Panc1 (cell line): ENCODE results near the gene USF3. TPM values are rescaled to one million over a fixed set of nuclear protein-coding genes. Genes with fewer than 3 reads are reported as not detected.

Source experiments
- ATAC-seq: fragments of 200-7000 bp; cut with Tn5 transposase; 2 replicates; pipeline ENCODE4 v1.9.1; 2020; ENCODE audit warnings: mild to moderate bottlenecking, moderate library complexity
- BruUV-seq: library from RNA; stranded (reverse); fragments of 400-500 nt; replicated peaks from 2 replicates; lab custom pipeline; 2021; lab: Mats Ljungman, UMichigan
- CTCF ChIA-PET: fragments of 300-600 bp; sonication (Branson Sonifier 250); formaldehyde crosslinking; loops from one replicate; lab custom pipeline; 2022; ENCODE audit warnings: antibody characterized with exemption; lab: Charles Lee
- POLR2A ChIA-PET: fragments of 300-600 bp; sonication (Branson Sonifier 250); formaldehyde crosslinking; loops from one replicate; lab custom pipeline; 2022; ENCODE audit warnings: antibody characterized with exemption; lab: Charles Lee
- DNase-seq: peaks from one replicate; pipeline ENCODE4 v3.0.0-alpha.2; 2010; ENCODE audit warnings: low read depth, low spot score
- H3K27ac ChIP-seq: 2 replicates; pipeline ENCODE4 v1.5.1; 2011; ENCODE audit warnings: mild to moderate bottlenecking, low read length, inconsistent platforms
- H3K27me3 ChIP-seq: fragments of 200-500 bp; sonication (Bioruptor generic); 2 replicates; pipeline ENCODE4 v1.6.0; 2014; ENCODE audit warnings: low read length, inconsistent platforms; ENCODE audit not compliant: control insufficient read depth, insufficient read depth
- H3K36me3 ChIP-seq: fragments of 200-500 bp; sonication (Bioruptor generic); 2 replicates; pipeline ENCODE4 v1.5.1; 2014; ENCODE audit warnings: inconsistent platforms, mild to moderate bottlenecking, low read length, moderate library complexity; ENCODE audit not compliant: control insufficient read depth, insufficient read depth
- H3K4me1 ChIP-seq: 2 replicates; pipeline ENCODE4 v1.5.1; 2011; ENCODE audit warnings: inconsistent platforms, mild to moderate bottlenecking, low read length, moderate library complexity; ENCODE audit not compliant: control insufficient read depth, insufficient read depth
- H3K4me3 ChIP-seq, 2 experiments: 2 replicates each; pipeline ENCODE4 v1.5.1; 2011 to 2012; ENCODE audit warnings: low read depth in 2 of 2, low read length in 2 of 2, mild to moderate bottlenecking in 2 of 2, inconsistent platforms in 1 of 2, moderate library complexity in 1 of 2
- H3K9me3 ChIP-seq: fragments of 200-500 bp; sonication (Bioruptor generic); 2 replicates; pipeline ENCODE4 v1.5.1; 2014; ENCODE audit warnings: low read depth, mild to moderate bottlenecking, inconsistent platforms, low read length, moderate library complexity; ENCODE audit not compliant: control insufficient read depth, insufficient read depth
- POLR2AphosphoS5 ChIP-seq: IDR thresholded peaks from 2 replicates; pipeline ENCODE4 v1.6.1; 2012; ENCODE audit warnings: mild to moderate bottlenecking, low read depth, low read length, moderate library complexity
- SIN3A ChIP-seq: IDR thresholded peaks from 2 replicates; pipeline ENCODE4 v1.6.1; 2012; ENCODE audit warnings: low read depth, mild to moderate bottlenecking, low read length, moderate library complexity, borderline replicate concordance; ENCODE audit not compliant: insufficient read depth
- TCF7L2 ChIP-seq: IDR thresholded peaks from 2 replicates; pipeline ENCODE4 v1.6.1; 2011; ENCODE audit warnings: mild to moderate bottlenecking, low read depth, low read length, inconsistent platforms
- in situ Hi-C: cut with HindIII; loops from 2 replicates; pipeline ENCODE4 v1.10.0; 2016; ENCODE audit warnings: low sequenced_read_pairs, low pct_unique_long_range_greater_than_20kb
- intact Hi-C: fragments of 100-400 bp; cut with micrococcal nuclease; formaldehyde crosslinking; loops from one replicate; pipeline ENCODE4 v1.10.0; 2022; ENCODE audit not compliant: unreplicated experiment
- total RNA-seq: library from RNA; stranded (reverse); gene quantifications from one replicate; pipeline ENCODE4 v1.2.1, GENCODE V29; 2021; ENCODE audit not compliant: unreplicated experiment
- TF ChIP-seq, protein P1 (sequence below): fragments of 450-650 bp; IDR thresholded peaks from 2 replicates; pipeline ENCODE4 v1.5.1; 2017; ENCODE audit warnings: mild to moderate bottlenecking
- TF ChIP-seq, protein P2 (sequence below), 2 experiments: IDR thresholded peaks; 2 replicates each; pipeline ENCODE4 v1.6.1; 2011 to 2012; ENCODE audit warnings: low read depth in 2 of 2, control low read depth in 1 of 2, low read length in 1 of 2, mild to moderate bottlenecking in 1 of 2, moderate library complexity in 1 of 2; ENCODE audit not compliant: insufficient read depth in 1 of 2

USF3 gene
- total RNA-seq, 1 experiment from 2014 or later, result 18.2 TPM

DNA sequence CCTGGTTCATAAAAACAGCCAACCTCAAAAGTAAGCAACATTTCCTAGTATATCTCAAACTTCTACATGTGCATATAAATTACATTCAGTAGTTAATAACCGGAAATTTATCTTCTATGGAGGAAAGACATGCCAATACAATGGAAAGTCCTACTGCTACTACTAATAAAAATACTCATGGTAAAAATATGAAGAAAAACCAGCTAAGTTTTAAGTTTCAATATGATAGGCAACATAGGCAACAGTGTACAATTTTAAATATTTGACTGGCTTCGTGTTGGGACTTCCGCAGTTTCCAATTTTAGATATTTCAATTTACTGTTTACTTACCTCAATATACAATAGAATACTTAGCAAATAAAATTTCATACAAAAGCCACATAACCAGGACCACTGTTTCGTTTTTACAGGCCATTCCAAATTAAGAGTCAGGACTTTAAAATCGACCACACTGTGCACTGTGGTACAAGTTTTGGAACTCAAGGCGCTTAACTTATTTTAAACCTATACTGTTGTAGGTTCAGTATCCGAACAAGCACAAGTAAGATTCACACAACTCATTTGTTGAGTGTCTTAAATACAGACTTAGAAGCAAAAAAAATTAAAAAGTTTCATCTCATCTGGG is 46.7 kb upstream of the USF3 start:
- Histone ChIP-seq H3K27me3 (no peaks in the 10 kb centered on the region), H3K36me3 (no peaks in the 10 kb centered on the region; the same call in 1 of the 2 replicates), H3K27ac (peak overlapping the region; percentile 57), H3K4me1 (peaks cover 46% of the 10 kb centered on the region), H3K4me3 (peak overlapping the region in 1 of 2 experiments; percentile 99; a peak in 3 of 4 replicates), H3K9me3 (no peaks in the 10 kb centered on the region)
- DNase-seq (no peak), ATAC-seq (no peak)
- POLR2A ChIA-PET, result interaction anchor here (0.6 kb wide), 1 partner anchor 117 kb away, joined by 10 read pairs; no protein-coding TSS in a partner anchor
- no TSS peak for BruUV-seq
- intact Hi-C loops, result loop anchor here (10.0 kb wide), 1 partner anchor 248 kb away; no protein-coding TSS in a partner anchor
- in situ Hi-C loops, result no loop called here
- TF ChIP-seq, protein P1, sequence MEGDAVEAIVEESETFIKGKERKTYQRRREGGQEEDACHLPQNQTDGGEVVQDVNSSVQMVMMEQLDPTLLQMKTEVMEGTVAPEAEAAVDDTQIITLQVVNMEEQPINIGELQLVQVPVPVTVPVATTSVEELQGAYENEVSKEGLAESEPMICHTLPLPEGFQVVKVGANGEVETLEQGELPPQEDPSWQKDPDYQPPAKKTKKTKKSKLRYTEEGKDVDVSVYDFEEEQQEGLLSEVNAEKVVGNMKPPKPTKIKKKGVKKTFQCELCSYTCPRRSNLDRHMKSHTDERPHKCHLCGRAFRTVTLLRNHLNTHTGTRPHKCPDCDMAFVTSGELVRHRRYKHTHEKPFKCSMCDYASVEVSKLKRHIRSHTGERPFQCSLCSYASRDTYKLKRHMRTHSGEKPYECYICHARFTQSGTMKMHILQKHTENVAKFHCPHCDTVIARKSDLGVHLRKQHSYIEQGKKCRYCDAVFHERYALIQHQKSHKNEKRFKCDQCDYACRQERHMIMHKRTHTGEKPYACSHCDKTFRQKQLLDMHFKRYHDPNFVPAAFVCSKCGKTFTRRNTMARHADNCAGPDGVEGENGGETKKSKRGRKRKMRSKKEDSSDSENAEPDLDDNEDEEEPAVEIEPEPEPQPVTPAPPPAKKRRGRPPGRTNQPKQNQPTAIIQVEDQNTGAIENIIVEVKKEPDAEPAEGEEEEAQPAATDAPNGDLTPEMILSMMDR, result no peak
- TF ChIP-seq POLR2AphosphoS5, result no peak
- TF ChIP-seq, protein P2, sequence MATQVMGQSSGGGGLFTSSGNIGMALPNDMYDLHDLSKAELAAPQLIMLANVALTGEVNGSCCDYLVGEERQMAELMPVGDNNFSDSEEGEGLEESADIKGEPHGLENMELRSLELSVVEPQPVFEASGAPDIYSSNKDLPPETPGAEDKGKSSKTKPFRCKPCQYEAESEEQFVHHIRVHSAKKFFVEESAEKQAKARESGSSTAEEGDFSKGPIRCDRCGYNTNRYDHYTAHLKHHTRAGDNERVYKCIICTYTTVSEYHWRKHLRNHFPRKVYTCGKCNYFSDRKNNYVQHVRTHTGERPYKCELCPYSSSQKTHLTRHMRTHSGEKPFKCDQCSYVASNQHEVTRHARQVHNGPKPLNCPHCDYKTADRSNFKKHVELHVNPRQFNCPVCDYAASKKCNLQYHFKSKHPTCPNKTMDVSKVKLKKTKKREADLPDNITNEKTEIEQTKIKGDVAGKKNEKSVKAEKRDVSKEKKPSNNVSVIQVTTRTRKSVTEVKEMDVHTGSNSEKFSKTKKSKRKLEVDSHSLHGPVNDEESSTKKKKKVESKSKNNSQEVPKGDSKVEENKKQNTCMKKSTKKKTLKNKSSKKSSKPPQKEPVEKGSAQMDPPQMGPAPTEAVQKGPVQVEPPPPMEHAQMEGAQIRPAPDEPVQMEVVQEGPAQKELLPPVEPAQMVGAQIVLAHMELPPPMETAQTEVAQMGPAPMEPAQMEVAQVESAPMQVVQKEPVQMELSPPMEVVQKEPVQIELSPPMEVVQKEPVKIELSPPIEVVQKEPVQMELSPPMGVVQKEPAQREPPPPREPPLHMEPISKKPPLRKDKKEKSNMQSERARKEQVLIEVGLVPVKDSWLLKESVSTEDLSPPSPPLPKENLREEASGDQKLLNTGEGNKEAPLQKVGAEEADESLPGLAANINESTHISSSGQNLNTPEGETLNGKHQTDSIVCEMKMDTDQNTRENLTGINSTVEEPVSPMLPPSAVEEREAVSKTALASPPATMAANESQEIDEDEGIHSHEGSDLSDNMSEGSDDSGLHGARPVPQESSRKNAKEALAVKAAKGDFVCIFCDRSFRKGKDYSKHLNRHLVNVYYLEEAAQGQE (IDR thresholded peaks at IDR 0.05; ENCODE audit: insufficient read depth in 1 of 2, low read depth in 2 of 2, low read length in 1 of 2), result no peak
- TF ChIP-seq SIN3A, result no peak
- no peak for TF ChIP-seq TCF7L2
- CTCF ChIA-PET, result no interaction called here

DNA sequence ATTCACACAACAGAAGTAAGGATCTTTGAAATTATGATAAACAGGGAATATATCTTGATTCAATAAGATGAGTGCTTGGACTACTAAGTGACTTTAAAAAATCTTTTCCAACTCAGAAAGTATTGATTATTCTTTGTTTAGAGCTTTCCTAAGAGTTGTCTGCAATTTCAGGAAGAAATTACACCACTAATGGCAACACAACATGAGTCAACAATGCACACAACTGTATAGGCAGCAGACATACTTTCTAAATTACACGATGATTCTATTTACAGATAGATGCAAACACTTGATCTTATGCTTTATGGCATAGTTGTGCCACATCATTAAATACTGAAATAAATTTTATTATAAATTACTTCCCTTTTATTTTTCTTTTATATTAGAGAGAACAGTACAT is 45.2 kb upstream of the USF3 start:
- TF ChIP-seq TCF7L2 (no peak), POLR2AphosphoS5 (no peak), SIN3A (no peak)
- TF ChIP-seq, protein P1, result no peak
- TF ChIP-seq, protein P2 (IDR thresholded peaks at IDR 0.05; ENCODE audit: insufficient read depth in 1 of 2, low read depth in 2 of 2, low read length in 1 of 2), result no peak
- POLR2A ChIA-PET, result no interaction called here
- in situ Hi-C loops, result no loop called here
- no peaks in the 10 kb centered on the region; the same call in 1 of the 2 replicates for H3K36me3 ChIP-seq
- H3K4me1 ChIP-seq, result peaks cover 60% of the 10 kb centered on the region
- H3K9me3 ChIP-seq, result no peaks in the 10 kb centered on the region
- no peak for DNase-seq
- no peaks in the 10 kb centered on the region for H3K27me3 ChIP-seq
- CTCF ChIA-PET, result interaction anchor here (0.6 kb wide), 1 partner anchor 21 kb away, joined by 3 read pairs; no protein-coding TSS in a partner anchor
- no peak overlapping the region for H3K4me3 ChIP-seq
- intact Hi-C loops, result loop anchor here (10.0 kb wide), 1 partner anchor 247 kb away; no protein-coding TSS in a partner anchor
- no peak overlapping the region for H3K27ac ChIP-seq
- no peak for ATAC-seq
- BruUV-seq, result no TSS peak
